Measurements from ENCODE around the gene GAB1. TPM values are rescaled to one million over a fixed set of nuclear protein-coding genes. Genes with fewer than 3 reads are reported as not detected.
A peak's percentile ranks its signal among the peaks of the same experiment; 100 is the strongest.

The GAB1 gene
- total RNA-seq, 1 experiment from 2014 or later = 46.9 TPM

DNA sequence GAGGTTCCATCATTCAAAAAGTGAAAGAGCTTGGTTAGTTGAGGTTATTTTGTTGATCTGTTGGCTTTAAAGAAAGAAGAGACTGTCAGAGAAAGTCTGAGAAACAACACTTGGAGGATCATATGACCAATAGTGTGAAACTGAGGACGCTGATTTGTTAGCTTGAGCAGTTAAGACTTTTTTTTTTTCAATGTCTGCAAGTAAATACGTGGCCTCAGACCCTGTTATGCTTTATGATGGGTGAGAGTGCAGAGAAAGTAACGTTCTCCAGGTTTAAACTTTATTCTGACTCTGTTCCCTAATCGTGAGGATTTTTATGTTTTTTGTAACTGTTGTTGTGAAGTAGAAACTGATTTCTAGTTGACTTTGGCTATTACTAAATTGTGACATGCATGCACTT, 45.9 kb downstream of the GAB1 start:
- H3K36me3 ChIP-seq (ENCODE audit: control insufficient read depth, insufficient read depth, low read length) = no peaks in the 10 kb centered on the region
- peaks cover 4% of the 10 kb centered on the region for H3K36me3 Mint-ChIP-seq (ENCODE audit: insufficient read depth, unreplicated experiment)
- no TSS peak for BruUV-seq (replicated peaks)
- H3K4me3 Mint-ChIP-seq (ENCODE audit: unreplicated experiment) = no peak overlapping the region
- H3K4me1 ChIP-seq = peaks cover 42% of the 10 kb centered on the region
- ChIA-PET POLR2A (no interaction called here), CTCF (interaction anchor here (0.7 kb wide), 1 partner anchor 24 kb away, joined by 3 read pairs; no protein-coding TSS in a partner anchor)
- H3K27me3 ChIP-seq (replicated peaks; ENCODE audit: control insufficient read depth, insufficient read depth, low read length) = no peaks in the 10 kb centered on the region
- no peaks in the 10 kb centered on the region for H3K27me3 Mint-ChIP-seq (ENCODE audit: insufficient read depth, unreplicated experiment)
- no peaks in the 10 kb centered on the region for H3K9me3 Mint-ChIP-seq (ENCODE audit: unreplicated experiment)
- intact Hi-C loops (cut with micrococcal nuclease; ENCODE audit: unreplicated experiment) = no loop called here
- peaks cover 36% of the 10 kb centered on the region for H3K4me1 Mint-ChIP-seq (ENCODE audit: low read depth, unreplicated experiment)
- no peak overlapping the region for H3K4me3 ChIP-seq (ENCODE audit: low read depth, low read length)
- H3K9me3 ChIP-seq = no peaks in the 10 kb centered on the region
- H3K27ac Mint-ChIP-seq (ENCODE audit: unreplicated experiment) = peak overlapping the region; percentile 53
- no peak for DNase-seq
- TF ChIP-seq, protein P1, sequence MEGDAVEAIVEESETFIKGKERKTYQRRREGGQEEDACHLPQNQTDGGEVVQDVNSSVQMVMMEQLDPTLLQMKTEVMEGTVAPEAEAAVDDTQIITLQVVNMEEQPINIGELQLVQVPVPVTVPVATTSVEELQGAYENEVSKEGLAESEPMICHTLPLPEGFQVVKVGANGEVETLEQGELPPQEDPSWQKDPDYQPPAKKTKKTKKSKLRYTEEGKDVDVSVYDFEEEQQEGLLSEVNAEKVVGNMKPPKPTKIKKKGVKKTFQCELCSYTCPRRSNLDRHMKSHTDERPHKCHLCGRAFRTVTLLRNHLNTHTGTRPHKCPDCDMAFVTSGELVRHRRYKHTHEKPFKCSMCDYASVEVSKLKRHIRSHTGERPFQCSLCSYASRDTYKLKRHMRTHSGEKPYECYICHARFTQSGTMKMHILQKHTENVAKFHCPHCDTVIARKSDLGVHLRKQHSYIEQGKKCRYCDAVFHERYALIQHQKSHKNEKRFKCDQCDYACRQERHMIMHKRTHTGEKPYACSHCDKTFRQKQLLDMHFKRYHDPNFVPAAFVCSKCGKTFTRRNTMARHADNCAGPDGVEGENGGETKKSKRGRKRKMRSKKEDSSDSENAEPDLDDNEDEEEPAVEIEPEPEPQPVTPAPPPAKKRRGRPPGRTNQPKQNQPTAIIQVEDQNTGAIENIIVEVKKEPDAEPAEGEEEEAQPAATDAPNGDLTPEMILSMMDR (IDR thresholded peaks at IDR 0.05; ENCODE audit: insufficient read depth in 1 of 2, low read depth in 1 of 2, low read length in 1 of 2, severe bottlenecking in 1 of 2, unreplicated experiment in 1 of 2) = no peak

DNA sequence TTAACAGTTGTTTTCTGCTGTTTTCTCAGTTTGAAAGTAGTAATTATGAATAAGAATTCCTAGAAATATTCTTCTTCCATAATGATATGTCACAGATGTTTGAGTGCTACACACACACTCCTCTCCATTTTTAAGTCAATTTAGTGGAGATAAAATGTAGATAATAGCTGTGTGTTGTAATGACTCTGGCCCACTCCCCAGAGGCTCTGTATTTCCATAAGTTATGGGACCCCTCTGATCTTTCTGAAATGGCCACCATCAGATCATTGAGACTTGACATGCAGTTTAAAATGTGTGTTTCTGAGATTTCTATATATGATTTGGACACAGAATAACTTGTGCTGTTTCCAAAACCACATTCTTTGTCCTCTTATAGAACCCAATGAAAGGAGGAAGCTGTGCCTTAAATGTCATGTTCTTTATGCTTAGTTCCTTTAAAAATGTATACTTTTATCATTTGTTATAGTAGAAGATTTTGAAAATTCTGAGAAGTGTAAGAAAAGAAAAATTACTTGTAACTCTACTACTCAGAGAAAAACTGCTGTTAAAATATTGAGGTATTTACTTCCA, 46.4 kb downstream of the GAB1 start:
- Mint-ChIP-seq H3K4me3 (ENCODE audit: unreplicated experiment) (no peak overlapping the region), H3K36me3 (ENCODE audit: insufficient read depth, unreplicated experiment) (peaks cover 9% of the 10 kb centered on the region), H3K9me3 (ENCODE audit: unreplicated experiment) (no peaks in the 10 kb centered on the region), H3K27ac (ENCODE audit: unreplicated experiment) (peak overlapping the region; percentile 53), H3K27me3 (ENCODE audit: insufficient read depth, unreplicated experiment) (no peaks in the 10 kb centered on the region), H3K4me1 (ENCODE audit: low read depth, unreplicated experiment) (peaks cover 41% of the 10 kb centered on the region)
- no peaks in the 10 kb centered on the region for H3K27me3 ChIP-seq (replicated peaks; ENCODE audit: control insufficient read depth, insufficient read depth, low read length)
- TF ChIP-seq, protein P1 (IDR thresholded peaks at IDR 0.05; ENCODE audit: insufficient read depth in 1 of 2, low read depth in 1 of 2, low read length in 1 of 2, severe bottlenecking in 1 of 2, unreplicated experiment in 1 of 2) = no peak
- intact Hi-C loops (cut with micrococcal nuclease; ENCODE audit: unreplicated experiment) = no loop called here
- no peak overlapping the region for H3K4me3 ChIP-seq (ENCODE audit: low read depth, low read length)
- POLR2A ChIA-PET = no interaction called here
- BruUV-seq (replicated peaks) = no TSS peak
- DNase-seq = no peak
- H3K4me1 ChIP-seq = peaks cover 43% of the 10 kb centered on the region
- CTCF ChIA-PET = no interaction called here
- H3K36me3 ChIP-seq (ENCODE audit: control insufficient read depth, insufficient read depth, low read length) = no peaks in the 10 kb centered on the region
- no peaks in the 10 kb centered on the region for H3K9me3 ChIP-seq

GRCh38 chr4:143384381-143384994, 47.8 kb downstream of the GAB1 start:
- POLR2A ChIA-PET = no interaction called here

More at GRCh38 chr4:143384381-143384994, 47.8 kb downstream of the GAB1 start:
- Histone ChIP-seq H3K36me3 (ENCODE audit: control insufficient read depth, insufficient read depth, low read length) (no peaks in the 10 kb centered on the region), H3K9me3 (no peaks in the 10 kb centered on the region), H3K4me1 (peaks cover 47% of the 10 kb centered on the region), H3K4me3 (ENCODE audit: low read depth, low read length) (no peak overlapping the region), H3K27me3 (replicated peaks; ENCODE audit: control insufficient read depth, insufficient read depth, low read length) (no peaks in the 10 kb centered on the region)
- intact Hi-C loops (cut with micrococcal nuclease; ENCODE audit: unreplicated experiment) = no loop called here
- CTCF ChIA-PET = no interaction called here
- Mint-ChIP-seq H3K27ac (ENCODE audit: unreplicated experiment) (no peak overlapping the region), H3K36me3 (ENCODE audit: insufficient read depth, unreplicated experiment) (peaks cover 15% of the 10 kb centered on the region), H3K4me3 (ENCODE audit: unreplicated experiment) (no peak overlapping the region), H3K27me3 (ENCODE audit: insufficient read depth, unreplicated experiment) (no peaks in the 10 kb centered on the region), H3K9me3 (ENCODE audit: unreplicated experiment) (no peaks in the 10 kb centered on the region), H3K4me1 (ENCODE audit: low read depth, unreplicated experiment) (peaks cover 45% of the 10 kb centered on the region)
- BruUV-seq (replicated peaks) = no TSS peak
- no peak for DNase-seq
- TF ChIP-seq, protein P1 (IDR thresholded peaks at IDR 0.05; ENCODE audit: insufficient read depth in 1 of 2, low read depth in 1 of 2, low read length in 1 of 2, severe bottlenecking in 1 of 2, unreplicated experiment in 1 of 2) = no peak
